ENCODE measurements around the gene POU3F1. TPM values are rescaled to one million over a fixed set of nuclear protein-coding genes. Genes with fewer than 3 reads are reported as not detected.

Gene POU3F1
- total RNA-seq, 2 donors from 2014 or later, result not detected

GRCh38 chr1:38073534-38074301, 27.1 kb upstream of the POU3F1 start:
- no peaks in the 10 kb centered on the region for H3K9me3 ChIP-seq
- H3K36me3 ChIP-seq, result no peaks in the 10 kb centered on the region
- DNase-seq (ENCODE audit: low spot score), result no peak
- no peak for TF ChIP-seq CTCF (IDR thresholded peaks at IDR 0.05)
- no peaks in the 10 kb centered on the region for H3K4me1 ChIP-seq
- H3K27me3 ChIP-seq, result no peaks in the 10 kb centered on the region
- H3K4me3 ChIP-seq, result no peak overlapping the region
- H3K27ac ChIP-seq, result no peak overlapping the region

GRCh38 chr1:38072858-38073257, 26.3 kb upstream of the POU3F1 start:
- Histone ChIP-seq H3K4me3 (no peak overlapping the region), H3K27ac (no peak overlapping the region), H3K4me1 (no peaks in the 10 kb centered on the region), H3K27me3 (peaks cover 0 to 5% of the 10 kb centered on the region in 2 donors), H3K9me3 (no peaks in the 10 kb centered on the region), H3K36me3 (no peaks in the 10 kb centered on the region)
- DNase-seq (ENCODE audit: low spot score), result no peak
- no peak for TF ChIP-seq CTCF (IDR thresholded peaks at IDR 0.05)

GRCh38 chr1:38071312-38072256, 25.0 kb upstream of the POU3F1 start:
- Histone ChIP-seq H3K36me3 (no peaks in the 10 kb centered on the region), H3K4me3 (no peak overlapping the region), H3K27me3 (peaks cover 0 to 5% of the 10 kb centered on the region in 2 donors), H3K4me1 (no peaks in the 10 kb centered on the region), H3K27ac (no peak overlapping the region), H3K9me3 (no peaks in the 10 kb centered on the region)
- no peak for DNase-seq (ENCODE audit: low spot score)
- no peak for TF ChIP-seq CTCF (IDR thresholded peaks at IDR 0.05)

- DNase-seq (ENCODE audit: low spot score), result no peak
- Histone ChIP-seq H3K4me3 (no peak overlapping the region), H3K27ac (no peak overlapping the region), H3K27me3 (peaks cover 0 to 5% of the 10 kb centered on the region in 2 donors), H3K36me3 (no peaks in the 10 kb centered on the region), H3K4me1 (no peaks in the 10 kb centered on the region), H3K9me3 (no peaks in the 10 kb centered on the region)
- no peak for TF ChIP-seq CTCF (IDR thresholded peaks at IDR 0.05)
Observed at GRCh38 chr1:38068980-38069340, 22.4 kb upstream of the POU3F1 start.

- TF ChIP-seq CTCF (IDR thresholded peaks at IDR 0.05), result no peak
- no peak for DNase-seq (ENCODE audit: low spot score)
- peaks cover 0 to 5% of the 10 kb centered on the region in 2 donors for H3K27me3 ChIP-seq
- no peak overlapping the region for H3K4me3 ChIP-seq
- no peaks in the 10 kb centered on the region for H3K9me3 ChIP-seq
- no peaks in the 10 kb centered on the region for H3K36me3 ChIP-seq
- no peak overlapping the region for H3K27ac ChIP-seq
- H3K4me1 ChIP-seq, result no peaks in the 10 kb centered on the region
Observed at GRCh38 chr1:38068220-38068979, 21.8 kb upstream of the POU3F1 start.
